GM12872 (cell line): ENCODE measurements around the gene CLSTN2.

Source experiments
- TF ChIP-seq, protein P1 (sequence below): IDR thresholded peaks from 3 replicates; pipeline ENCODE4 v1.5.1; 2011; ENCODE audit warnings: low read depth, mild to moderate bottlenecking, low read length, moderate library complexity; ENCODE audit not compliant: insufficient read depth

The CLSTN2 gene

DNA sequence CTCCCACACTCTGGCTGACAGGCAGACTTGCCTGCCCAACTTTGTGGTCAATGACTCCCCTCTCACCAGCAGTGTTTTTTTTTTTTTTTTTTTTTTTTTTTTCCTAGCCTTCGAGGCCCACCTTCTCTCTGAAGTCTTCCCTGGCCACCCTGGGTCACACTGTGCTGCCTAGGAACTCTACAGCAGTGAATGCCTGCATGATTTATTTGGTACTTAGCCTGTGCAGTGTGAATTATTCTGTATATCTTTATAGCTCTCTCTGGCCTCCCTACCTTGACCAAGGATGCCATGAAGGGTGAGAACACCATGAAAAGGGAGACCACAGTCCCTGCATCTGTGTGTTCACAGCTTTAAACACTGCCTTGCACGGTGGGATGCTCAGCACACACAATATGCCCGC is 141.6 kb downstream of the CLSTN2 start:
- TF ChIP-seq, protein P1, sequence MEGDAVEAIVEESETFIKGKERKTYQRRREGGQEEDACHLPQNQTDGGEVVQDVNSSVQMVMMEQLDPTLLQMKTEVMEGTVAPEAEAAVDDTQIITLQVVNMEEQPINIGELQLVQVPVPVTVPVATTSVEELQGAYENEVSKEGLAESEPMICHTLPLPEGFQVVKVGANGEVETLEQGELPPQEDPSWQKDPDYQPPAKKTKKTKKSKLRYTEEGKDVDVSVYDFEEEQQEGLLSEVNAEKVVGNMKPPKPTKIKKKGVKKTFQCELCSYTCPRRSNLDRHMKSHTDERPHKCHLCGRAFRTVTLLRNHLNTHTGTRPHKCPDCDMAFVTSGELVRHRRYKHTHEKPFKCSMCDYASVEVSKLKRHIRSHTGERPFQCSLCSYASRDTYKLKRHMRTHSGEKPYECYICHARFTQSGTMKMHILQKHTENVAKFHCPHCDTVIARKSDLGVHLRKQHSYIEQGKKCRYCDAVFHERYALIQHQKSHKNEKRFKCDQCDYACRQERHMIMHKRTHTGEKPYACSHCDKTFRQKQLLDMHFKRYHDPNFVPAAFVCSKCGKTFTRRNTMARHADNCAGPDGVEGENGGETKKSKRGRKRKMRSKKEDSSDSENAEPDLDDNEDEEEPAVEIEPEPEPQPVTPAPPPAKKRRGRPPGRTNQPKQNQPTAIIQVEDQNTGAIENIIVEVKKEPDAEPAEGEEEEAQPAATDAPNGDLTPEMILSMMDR: no peak

GRCh38 chr3:140077406-140077805 is 142.4 kb downstream of the CLSTN2 start:
- TF ChIP-seq, protein P1: no peak

DNA sequence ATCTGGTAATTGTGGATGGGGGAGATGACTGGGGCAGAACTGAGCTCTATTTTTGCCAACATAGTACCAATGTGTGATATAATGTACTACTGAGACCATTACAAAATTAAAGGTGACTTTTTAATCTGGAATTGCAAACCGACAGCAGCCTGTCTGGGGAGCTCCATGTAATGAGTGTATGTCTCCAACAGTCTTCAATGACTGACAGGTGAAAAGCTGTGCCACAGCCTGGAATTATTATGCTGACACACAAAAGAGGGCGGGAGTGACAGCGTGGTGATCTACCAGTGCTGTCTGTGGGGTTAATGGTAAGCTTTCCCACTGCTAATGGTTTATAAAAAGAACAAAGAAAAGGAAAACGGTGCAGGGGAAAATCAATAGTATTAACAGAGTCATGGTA is 143.4 kb downstream of the CLSTN2 start:
- TF ChIP-seq, protein P1: no peak

- TF ChIP-seq, protein P1: no peak
These were observed 144.0 kb downstream of the CLSTN2 start for GRCh38 chr3:140078940-140079339.

GRCh38 chr3:140081887-140082286 is 146.9 kb downstream of the CLSTN2 start:
- TF ChIP-seq, protein P1: no peak

DNA sequence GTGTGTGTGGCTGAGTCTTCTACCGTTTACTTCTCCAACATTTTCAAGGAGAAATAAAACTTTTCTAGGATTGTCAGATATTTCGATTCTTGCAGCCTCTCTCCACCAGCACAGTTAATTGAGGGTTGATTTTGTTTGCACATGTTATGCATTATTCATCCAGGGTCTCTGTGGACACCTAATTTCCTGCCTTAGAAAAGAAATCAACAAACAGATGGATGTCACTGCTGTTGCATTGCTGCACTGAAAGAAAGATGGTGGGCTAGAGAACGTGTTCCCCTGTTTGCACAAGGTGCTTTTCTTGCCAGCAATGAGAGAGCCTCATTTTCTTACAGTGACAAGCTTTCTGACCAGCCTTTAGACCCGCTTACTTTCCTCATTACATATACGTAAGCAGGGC is 150.0 kb downstream of the CLSTN2 start:
- TF ChIP-seq, protein P1: no peak

- TF ChIP-seq, protein P1: no peak
These were observed 151.7 kb downstream of the CLSTN2 start for GRCh38 chr3:140086642-140087041.

DNA sequence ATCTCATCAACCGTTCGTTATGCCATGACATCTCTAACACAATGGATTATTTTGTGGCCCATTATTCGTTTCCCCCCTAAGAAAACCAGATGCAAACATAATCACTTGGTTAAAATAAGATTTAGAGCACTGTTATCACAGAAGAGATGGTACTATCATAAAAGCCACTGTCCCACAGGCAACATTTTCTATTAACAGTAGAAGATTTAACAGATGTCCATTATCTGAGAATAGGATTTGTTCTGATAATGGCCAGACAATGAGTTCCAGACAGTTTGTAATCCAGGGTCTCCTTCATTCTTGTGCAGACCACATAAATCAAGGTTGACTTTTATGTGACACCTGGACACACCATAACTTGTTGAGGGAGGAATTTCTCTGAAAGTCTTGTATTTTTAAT is 153.1 kb downstream of the CLSTN2 start:
- TF ChIP-seq, protein P1: no peak
